HG03558 (cell line): Measurements from ENCODE around the gene DAGLB.
"Not testable (repeated sequence)": the region's sequence is repeated elsewhere in the genome, so short reads cannot be mapped to it uniquely, and the experiment has no call there.

Experiments
- ATAC-seq: cut with Tn5 transposase; IDR thresholded peaks from one replicate; pipeline ENCODE4 v1.9.1; 2021; ENCODE audit warnings: moderate number of reproducible peaks; ENCODE audit not compliant: unreplicated experiment; ENCODE audit errors: extremely low read depth

Gene DAGLB

GRCh38 chr7:6402041-6402440, 45.7 kb downstream of the DAGLB start:
- no peak for ATAC-seq

- ATAC-seq, result no peak
Observed at GRCh38 chr7:6401536-6401935, 46.2 kb downstream of the DAGLB start.

- ATAC-seq, result not testable (repeated sequence)
Observed at GRCh38 chr7:6400243-6401105, 47.3 kb downstream of the DAGLB start.

DNA sequence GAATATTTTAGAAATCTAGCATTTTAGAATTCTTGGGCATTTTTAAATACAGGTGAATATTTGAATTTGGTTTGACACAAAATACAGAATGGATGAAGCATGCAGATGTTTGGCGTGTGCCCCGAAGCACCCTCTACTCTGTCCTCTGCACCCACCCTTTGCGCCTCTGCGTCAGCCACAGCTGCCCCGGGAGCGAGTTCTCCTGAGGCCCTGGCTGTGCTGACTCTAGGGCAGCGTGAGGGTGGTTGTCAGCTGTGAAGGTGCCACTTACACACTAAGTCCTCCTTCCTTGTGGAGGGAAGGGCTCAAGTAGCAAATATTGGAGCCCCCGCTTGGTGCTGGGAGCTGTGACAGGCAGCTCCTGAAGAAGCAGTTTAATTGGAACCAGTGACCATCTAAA, 48.4 kb downstream of the DAGLB start:
- ATAC-seq, result no peak

DNA sequence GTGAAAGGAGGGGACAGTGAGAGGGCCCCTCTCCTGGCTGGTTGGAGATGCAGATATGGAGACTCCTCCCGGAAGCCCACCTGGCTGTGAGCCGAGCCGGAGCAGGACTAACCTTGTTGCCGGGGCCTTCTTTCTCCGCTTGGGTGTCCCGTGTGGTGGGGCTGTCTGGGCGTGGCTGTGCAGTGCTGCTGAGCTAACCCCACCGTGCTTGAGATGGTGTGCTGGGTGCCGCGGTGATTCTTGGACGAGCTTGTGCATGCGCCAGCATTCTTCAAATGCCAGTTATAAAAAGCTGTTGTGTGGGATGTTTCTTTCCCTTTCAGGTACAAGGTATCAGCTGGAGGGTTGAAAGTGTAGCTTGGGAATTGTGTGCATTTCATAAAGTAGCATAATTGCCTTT, 48.8 kb downstream of the DAGLB start:
- ATAC-seq, result no peak

- ATAC-seq, result not testable (repeated sequence)
Observed at GRCh38 chr7:6397759-6398495, 49.8 kb downstream of the DAGLB start.

DNA sequence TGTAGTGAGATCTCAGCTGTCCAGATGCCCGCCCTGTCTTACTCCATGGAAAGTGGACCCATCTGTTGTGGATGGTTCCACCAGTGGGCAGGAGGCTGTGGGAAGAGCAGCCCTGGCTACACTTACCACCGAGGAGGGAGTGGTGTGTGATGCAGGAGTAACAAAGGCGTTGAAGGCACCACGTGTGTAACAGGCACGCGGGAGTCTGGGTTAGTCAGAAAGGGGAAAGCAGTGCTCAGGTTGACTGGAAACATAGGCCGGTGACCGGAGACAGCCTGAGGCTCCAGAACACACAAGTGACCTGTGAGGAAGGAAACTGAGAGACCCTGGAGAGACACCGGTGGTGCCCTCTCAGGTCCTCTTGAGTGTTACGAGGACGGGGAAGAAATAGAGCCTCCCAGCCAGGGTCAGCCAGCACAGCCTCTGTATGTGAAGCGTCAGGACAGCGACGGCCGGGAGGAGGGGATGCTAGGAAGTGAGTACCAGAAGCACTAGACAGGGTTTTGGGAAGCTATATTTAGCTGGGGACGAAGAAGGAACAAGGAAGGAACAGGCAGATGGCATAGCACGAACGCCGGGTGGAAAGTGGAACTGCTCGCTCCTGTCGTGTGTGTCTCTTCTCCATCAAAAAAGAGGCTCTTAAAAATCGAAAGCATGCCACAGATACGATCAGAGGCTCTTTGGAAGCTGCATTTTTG, 51.7 kb downstream of the DAGLB start:
- ATAC-seq, result no peak

DNA sequence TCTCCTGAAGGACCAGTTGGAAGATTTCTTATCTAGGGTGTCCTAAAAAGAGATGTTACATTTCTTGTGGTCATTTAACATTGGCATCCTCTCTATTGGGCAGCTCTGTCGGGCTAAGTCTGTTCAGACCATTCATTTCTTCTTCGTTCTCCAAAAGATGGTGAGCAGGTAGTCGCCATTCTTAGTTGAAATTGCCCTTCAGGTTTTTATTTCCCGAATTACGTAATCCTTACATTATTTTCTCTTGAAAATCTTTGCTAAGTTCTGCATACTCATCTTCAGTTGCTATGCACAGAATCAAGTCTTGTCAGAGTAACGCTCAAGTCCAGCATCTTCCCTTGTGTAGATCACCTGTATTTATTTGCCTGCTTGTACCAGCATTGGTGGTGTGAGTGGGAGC, 53.6 kb downstream of the DAGLB start:
- ATAC-seq, result no peak

DNA sequence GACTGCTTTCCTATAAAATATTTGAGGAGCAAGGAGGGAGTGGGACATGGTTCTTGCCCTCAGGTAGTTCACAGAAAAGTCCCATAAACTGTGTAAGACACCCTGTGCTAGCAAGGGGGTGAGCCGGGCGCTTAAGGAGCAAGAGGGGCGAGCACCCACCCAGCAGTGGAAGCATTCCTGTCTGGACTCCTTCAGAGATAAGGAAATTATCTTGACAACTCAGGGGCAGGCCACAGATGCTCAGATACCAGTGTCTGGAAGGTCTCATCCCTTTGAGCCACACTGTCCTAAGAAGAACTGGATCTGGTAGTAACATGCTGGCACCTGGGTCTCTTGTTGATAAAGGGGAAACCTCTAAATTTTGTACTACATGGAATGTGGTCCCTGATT, 54.1 kb downstream of the DAGLB start:
- no peak for ATAC-seq

DNA sequence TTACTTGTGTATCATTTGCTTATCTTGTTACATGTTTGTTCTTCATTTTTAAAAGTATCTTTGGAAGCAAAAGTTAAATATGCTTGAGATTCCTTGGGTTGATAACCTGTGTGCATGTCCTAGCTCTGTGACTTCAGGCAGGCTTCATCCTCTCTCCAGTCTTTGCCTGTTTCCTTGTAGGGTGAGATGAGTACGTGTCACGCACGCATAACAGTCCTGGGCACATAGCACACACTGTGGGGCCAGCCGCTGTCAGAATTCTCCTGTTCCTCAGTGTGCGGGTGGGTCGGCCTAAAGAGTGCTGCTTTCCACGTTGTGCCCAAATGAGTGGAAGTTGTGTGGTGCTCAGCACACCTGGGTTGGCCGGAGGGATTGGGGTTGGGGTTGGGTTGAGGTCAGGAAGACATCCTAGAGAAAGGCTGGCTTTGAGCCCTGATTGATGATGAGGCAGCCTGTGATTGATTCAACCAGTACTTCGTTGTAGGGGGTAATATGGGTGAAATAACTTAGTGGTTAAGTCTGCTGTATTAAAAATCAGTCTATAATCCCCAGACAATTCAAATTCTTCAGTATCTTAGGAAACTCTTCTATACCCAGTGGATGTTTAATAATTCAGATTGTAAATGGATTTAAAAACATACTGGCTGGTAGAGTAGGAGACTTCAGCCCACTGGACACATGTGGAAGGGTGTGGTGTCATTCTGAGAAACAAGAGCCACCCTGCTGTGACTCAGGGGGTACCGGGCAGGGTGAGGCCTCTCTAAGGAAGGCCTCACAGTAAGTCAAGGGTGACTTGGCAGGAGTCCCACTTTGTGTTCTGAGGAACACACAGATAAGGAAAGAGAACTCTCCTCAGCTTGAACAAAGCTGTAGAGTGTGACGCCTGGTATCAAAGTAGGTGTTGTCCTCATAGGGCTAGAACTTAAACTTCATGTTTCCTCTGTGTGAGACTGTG, 54.8 kb downstream of the DAGLB start:
- peak; percentile 66 for ATAC-seq

- ATAC-seq, result no peak
Observed at GRCh38 chr7:6389728-6390127, 58.0 kb downstream of the DAGLB start.

DNA sequence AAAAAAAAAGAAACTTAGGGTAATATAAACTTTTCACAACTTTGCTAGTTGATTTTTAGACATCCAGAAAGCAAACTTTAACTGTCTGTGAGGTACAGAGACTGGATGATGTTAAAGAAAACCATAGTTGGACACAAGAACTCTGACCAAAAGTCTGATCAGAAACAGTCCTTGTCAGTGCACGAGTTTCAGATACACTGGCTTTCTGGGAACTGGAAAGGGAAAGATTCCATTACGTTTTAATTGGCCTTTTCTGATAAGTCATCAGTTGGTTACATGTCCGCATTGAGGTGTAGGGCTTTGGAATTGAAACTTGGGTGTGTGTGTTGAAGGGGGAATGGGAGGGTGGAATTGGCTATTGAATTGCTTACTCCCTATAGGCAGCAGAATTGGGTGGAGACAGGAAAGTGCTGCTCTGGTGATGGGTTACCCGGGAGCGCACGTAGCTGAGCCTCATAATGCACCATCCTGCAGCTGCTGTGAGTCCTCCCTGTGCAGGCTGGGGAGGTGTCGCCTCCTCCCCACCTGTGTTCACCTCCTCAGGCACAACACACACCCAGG, 59.9 kb downstream of the DAGLB start:
- ATAC-seq, result no peak

- no peak for ATAC-seq
Observed at GRCh38 chr7:6386779-6387178, 61.0 kb downstream of the DAGLB start.

GRCh38 chr7:6385909-6386560, 61.7 kb downstream of the DAGLB start:
- ATAC-seq, result no peak

GRCh38 chr7:6385110-6385781, 62.5 kb downstream of the DAGLB start:
- ATAC-seq, result no peak

GRCh38 chr7:6384327-6384726, 63.4 kb downstream of the DAGLB start:
- ATAC-seq, result no peak

- no peak for ATAC-seq
Observed at GRCh38 chr7:6382817-6383216, 64.9 kb downstream of the DAGLB start.

GRCh38 chr7:6381846-6382245, 65.9 kb downstream of the DAGLB start:
- not testable (repeated sequence) for ATAC-seq
